Choroid plexus epithelial cell (primary cell): ENCODE measurements around the gene NTNG2.
A peak's percentile ranks its signal among the peaks of the same experiment; 100 is the strongest.

Source experiments
- DNase-seq: peaks from one replicate; pipeline ENCODE4 v3.0.0-alpha.2; 2010; ENCODE audit warnings: low read depth
- H3K4me3 ChIP-seq: 2 replicates; pipeline ENCODE4 v1.5.1; 2011; ENCODE audit warnings: low read depth, mild to moderate bottlenecking, control low read depth, low read length, moderate library complexity
- TF ChIP-seq, protein P1 (sequence below): conservative IDR thresholded peaks from 2 replicates; pipeline ENCODE4 v1.5.1; 2011; ENCODE audit warnings: low read depth, mild to moderate bottlenecking, control low read depth, inconsistent platforms, low read length, moderate library complexity

NTNG2 gene

DNA sequence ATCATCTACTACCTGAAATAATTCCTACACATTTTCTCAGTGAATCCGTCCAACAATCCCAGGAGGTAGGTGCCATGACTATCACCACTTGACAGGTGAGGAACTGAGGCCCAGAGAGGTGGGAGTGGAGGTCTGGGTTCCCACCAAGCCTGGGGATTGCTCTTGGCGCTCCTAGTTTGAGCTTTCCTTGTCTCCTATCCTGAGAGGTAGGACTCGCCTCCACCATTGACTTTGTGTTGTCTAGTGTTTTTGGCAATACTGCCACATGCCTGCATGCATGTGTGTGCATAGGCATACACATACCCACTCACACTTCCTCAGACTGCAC, 6.3 kb upstream of the NTNG2 start:
- TF ChIP-seq, protein P1, sequence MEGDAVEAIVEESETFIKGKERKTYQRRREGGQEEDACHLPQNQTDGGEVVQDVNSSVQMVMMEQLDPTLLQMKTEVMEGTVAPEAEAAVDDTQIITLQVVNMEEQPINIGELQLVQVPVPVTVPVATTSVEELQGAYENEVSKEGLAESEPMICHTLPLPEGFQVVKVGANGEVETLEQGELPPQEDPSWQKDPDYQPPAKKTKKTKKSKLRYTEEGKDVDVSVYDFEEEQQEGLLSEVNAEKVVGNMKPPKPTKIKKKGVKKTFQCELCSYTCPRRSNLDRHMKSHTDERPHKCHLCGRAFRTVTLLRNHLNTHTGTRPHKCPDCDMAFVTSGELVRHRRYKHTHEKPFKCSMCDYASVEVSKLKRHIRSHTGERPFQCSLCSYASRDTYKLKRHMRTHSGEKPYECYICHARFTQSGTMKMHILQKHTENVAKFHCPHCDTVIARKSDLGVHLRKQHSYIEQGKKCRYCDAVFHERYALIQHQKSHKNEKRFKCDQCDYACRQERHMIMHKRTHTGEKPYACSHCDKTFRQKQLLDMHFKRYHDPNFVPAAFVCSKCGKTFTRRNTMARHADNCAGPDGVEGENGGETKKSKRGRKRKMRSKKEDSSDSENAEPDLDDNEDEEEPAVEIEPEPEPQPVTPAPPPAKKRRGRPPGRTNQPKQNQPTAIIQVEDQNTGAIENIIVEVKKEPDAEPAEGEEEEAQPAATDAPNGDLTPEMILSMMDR, result no peak
- DNase-seq, result no peak
- H3K4me3 ChIP-seq, result no peak overlapping the region

DNA sequence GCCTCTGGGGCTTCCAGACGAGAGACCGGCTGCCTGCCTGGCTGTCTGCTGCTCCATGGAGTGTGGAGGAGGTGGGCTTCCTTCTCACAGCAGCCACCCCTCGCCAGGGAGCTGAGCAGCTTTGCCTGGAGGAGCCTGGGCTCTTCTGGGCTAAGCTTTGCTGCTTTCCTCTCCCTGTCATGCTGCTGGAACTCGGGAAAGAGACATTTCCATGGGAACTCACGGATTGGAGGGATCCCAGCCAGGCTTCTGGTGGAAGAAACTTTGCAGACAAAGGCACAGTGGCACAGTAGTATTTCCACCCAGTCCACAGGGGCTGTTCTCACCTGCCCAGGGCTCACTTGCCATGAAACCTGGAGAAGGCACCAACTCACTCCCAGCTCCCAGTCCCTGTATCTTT, 5.6 kb upstream of the NTNG2 start:
- no peak overlapping the region for H3K4me3 ChIP-seq
- DNase-seq, result no peak
- TF ChIP-seq, protein P1, result no peak

DNA sequence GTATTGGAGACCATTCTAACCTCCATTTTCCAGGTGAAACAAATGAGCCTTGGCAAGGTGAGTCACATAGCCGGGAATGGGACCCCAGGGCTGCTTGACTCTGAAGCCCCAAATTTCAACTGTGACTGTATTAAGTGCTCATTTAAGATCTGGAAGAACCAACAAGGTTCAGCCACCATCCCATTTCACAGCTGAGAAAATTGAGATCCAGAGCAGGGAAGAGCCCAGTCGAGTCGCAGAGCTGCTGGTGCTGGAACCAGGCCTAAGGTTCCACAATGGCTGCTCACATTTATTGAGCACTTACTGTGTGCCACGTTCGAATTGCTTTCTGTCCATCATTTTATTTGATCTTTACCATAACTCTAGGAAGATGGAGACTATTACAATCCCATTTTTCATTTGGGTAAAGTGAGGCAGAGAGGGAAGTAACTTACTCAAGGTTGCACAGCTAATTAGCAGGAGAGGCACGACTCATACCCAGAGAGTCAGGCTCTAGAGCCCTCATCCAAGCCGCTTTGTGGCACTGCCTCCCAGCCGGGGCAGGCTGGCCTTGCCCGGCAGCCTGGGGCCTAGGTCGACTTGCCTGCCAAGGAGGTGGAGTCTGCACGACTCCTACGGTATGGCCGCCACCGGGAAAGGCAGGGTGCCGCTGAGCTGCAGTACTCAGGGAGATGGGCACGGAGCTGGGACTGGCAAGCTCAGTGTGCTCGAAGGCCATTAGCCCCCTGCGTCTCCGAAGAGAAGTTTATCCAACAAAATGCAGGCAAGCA, 4.3 kb upstream of the NTNG2 start:
- DNase-seq, result no peak
- no peak overlapping the region for H3K4me3 ChIP-seq
- TF ChIP-seq, protein P1, result no peak

DNA sequence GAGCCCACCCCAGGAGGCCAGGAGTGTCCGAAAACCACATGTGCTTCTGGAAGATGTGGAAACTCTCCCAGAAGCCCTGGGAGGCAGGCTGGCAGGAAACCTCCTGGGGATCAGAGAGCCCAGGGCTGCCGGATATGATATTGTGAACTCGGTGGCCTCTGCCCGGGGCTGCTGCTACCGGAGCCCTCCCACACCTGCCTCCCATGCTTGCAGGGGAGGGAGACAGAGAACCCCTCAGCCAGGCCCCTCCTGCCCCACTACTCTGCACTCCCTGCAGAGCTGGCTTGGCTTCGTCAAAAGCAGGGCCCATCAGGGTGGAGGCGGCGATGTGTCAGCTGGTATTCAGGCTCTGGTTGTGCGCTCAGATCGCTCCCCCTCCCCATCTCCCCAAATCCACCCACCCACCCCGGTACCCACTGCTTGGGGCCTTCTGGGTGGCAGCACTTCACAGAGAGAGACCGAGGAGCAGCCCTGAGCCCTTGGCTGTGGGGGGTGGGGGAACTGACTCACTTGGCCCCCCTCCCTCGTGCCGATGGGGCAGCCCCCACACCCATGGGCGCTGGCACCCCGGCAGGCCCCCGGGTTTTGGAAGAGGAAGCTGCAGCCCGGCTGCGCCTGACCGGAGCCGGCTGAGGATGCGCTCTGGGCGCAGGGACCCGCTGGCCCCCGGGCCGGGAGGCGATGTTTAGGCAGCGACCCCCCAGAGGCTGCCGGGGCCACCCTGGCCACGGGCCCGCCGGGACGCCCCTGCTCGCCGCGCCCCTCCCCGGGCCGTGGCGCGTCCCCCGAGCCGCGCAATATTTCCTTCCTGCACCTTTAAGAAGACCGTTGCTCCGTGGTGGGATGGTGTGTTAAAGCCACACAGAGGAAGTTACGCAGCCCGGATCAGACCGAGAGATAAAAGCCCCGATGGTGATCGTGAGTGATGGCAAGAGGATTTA, 786 bp upstream of the NTNG2 start:
- peak overlapping the region; percentile 59 for H3K4me3 ChIP-seq
- DNase-seq, result peak; percentile 84
- TF ChIP-seq, protein P1, result no peak

DNA sequence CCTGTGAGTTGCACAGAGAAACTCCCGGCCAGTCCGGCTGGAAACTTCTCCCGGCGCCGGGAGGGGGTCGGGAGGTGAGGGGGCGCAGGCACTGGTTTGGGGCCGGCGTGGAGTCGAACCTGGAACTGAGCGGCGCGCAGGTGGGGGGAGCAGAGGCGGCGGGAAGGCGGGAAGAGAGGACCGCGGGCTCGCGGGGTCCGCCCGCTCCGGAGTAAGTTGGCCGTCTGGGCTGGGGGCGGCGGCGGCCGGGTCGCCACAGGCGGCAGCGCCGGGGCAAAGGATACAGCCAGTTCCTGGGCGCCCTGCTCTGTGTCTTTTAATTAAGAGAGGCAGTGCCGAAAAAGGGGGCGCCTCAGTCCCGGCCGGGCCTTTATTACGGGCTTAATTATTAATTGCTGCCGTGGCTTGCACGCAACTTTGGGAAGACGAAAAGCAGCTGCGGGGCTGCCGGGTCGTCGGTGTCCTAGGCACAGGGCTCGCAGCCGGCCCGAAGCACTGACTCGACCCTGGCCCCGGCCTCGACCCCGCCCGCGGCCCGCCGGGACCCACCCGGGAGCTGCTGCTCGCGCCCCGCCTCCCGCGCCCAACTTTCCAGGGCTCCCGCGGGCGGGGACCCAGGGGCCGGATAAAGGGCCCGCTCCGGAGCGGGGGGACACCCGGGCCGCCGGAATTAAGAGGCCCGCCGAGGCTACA, 1.1 kb downstream of the NTNG2 start:
- DNase-seq, result no peak

DNA sequence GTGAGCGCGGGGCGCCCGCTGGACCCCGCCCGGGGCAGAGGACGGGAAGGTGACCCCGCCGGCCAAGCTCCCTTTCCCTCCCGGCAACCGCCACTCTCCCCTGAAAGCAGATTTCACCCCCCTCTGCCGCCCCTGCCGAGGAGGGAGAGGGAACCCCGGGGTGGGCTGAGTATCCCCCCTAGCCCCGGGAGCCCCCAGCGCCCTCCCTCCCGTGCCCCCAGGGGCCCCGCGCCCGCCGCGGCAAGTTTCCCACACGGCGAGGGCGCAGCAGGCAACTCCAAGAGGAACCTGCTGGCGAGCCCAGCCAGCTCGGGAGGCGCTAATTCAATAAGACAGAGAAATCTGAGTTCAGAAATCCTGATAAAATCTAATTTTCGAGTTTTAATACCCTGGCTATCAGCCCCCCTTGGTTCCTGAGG, 1.6 kb downstream of the NTNG2 start:
- peak; percentile 42 for DNase-seq
- no peak overlapping the region for H3K4me3 ChIP-seq
- TF ChIP-seq, protein P1, result no peak

More for the DNA sequence above, 1.1 kb downstream of the NTNG2 start:
- peak overlapping the region; percentile 59 for H3K4me3 ChIP-seq
- TF ChIP-seq, protein P1, result no peak
